Endothelial cell of umbilical vein (primary cell): Measurements from ENCODE around the gene SPRYD3. TPM values are rescaled to one million over a fixed set of nuclear protein-coding genes. Genes with fewer than 3 reads are reported as not detected.
A peak's percentile ranks its signal among the peaks of the same experiment; 100 is the strongest.

Experiments
- BruUV-seq: library from RNA; stranded (reverse); fragments of 400-500 nt; replicated peaks from 2 replicates; lab custom pipeline; 2021; lab: Mats Ljungman, UMichigan
- CTCF ChIA-PET: fragments of 300-600, 350-600 bp; sonication (Branson Sonifier 250); formaldehyde crosslinking; loops from one replicate; lab custom pipeline; 2021; ENCODE audit warnings: antibody characterized with exemption, inconsistent platforms; lab: Charles Lee
- POLR2A ChIA-PET: fragments of 300-600, 350-600 bp; sonication (Branson Sonifier 250); formaldehyde crosslinking; loops from one replicate; lab custom pipeline; 2021; ENCODE audit warnings: antibody characterized with exemption, inconsistent platforms; lab: Charles Lee
- DNase-seq: peaks from one replicate; pipeline ENCODE4 v3.0.0-alpha.2; 2011; ENCODE audit warnings: low read depth, low spot score
- FAIRE-seq: peaks from 2 replicates; lab custom pipeline; 2011; peaks lifted over from hg19 to GRCh38; lab: Jason Lieb, UNC
- H2AFZ ChIP-seq: 2 replicates; pipeline ENCODE4 v1.6.0; 2012; ENCODE audit warnings: low read depth, low read length, control low read depth, inconsistent platforms
- H3K27ac ChIP-seq: 2 replicates; pipeline ENCODE4 v1.5.1; 2011; ENCODE audit warnings: low read depth, mild to moderate bottlenecking, control low read depth, low read length, moderate library complexity; ENCODE audit not compliant: insufficient read depth
- H3K27me3 ChIP-seq, 2 experiments: 2 replicates each; pipeline versions ENCODE4 v1.6.0 to v1.6.1; 2011; ENCODE audit warnings: low read length in 2 of 2, mixed read lengths in 1 of 2; ENCODE audit not compliant: control insufficient read depth in 2 of 2, insufficient read depth in 2 of 2
- H3K36me3 ChIP-seq, 2 experiments: 2 replicates in 1 of 2; 3 replicates in 1 of 2; pipeline ENCODE4 v1.5.1; 2011; ENCODE audit warnings: low read length in 2 of 2, mild to moderate bottlenecking in 1 of 2, moderate library complexity in 1 of 2; ENCODE audit not compliant: control insufficient read depth in 2 of 2, insufficient read depth in 2 of 2; ENCODE audit errors: extremely low read depth in 1 of 2
- H3K4me1 ChIP-seq: 3 replicates; pipeline ENCODE4 v1.5.1; 2011; ENCODE audit warnings: mild to moderate bottlenecking, low read length; ENCODE audit not compliant: control insufficient read depth, insufficient read depth; ENCODE audit errors: extremely low read depth
- H3K4me2 ChIP-seq: 2 replicates; pipeline ENCODE4 v1.6.1; 2011; ENCODE audit warnings: low read length, control low read depth, mixed read lengths; ENCODE audit not compliant: insufficient read depth
- H3K4me3 ChIP-seq, 3 experiments: fragments of 200-600 bp in 1 of 3; sonication (generic), shearing (Covaris generic) in 1 of 3; replicated peaks in 1 of 3; 2 replicates each; pipeline ENCODE4 v1.5.1; 2011 to 2016; ENCODE audit warnings: control low read depth in 3 of 3, low read length in 3 of 3, mild to moderate bottlenecking in 2 of 3, inconsistent platforms in 1 of 3, low read depth in 1 of 3, moderate library complexity in 1 of 3; ENCODE audit not compliant: insufficient read depth in 1 of 3
- H3K79me2 ChIP-seq: 2 replicates; pipeline ENCODE4 v1.6.0; 2012; ENCODE audit warnings: low read length, inconsistent platforms; ENCODE audit not compliant: control insufficient read depth, insufficient read depth
- H3K9ac ChIP-seq: replicated peaks from 2 replicates; pipeline ENCODE3; 2011; ENCODE audit warnings: low read length, control low read depth; ENCODE audit not compliant: insufficient read depth; ENCODE audit errors: extremely low read depth
- H3K9me1 ChIP-seq: replicated peaks from 3 replicates; pipeline ENCODE4 v1.6.0; 2011; ENCODE audit warnings: mild to moderate bottlenecking, low read length; ENCODE audit not compliant: control insufficient read depth, insufficient read depth; ENCODE audit errors: extremely low read depth
- H3K9me3 ChIP-seq: replicated peaks from 2 replicates; pipeline ENCODE4 v1.5.1; 2012; ENCODE audit warnings: low read length, inconsistent platforms; ENCODE audit not compliant: control insufficient read depth, insufficient read depth
- H4K20me1 ChIP-seq: replicated peaks from 2 replicates; pipeline ENCODE3; 2011; ENCODE audit warnings: mild to moderate bottlenecking, low read length; ENCODE audit not compliant: control insufficient read depth, insufficient read depth; ENCODE audit errors: extremely low read depth
- CTCF ChIP-seq, 2 donors: IDR thresholded peaks; 1 replicate in 1 of 2; 2 replicates in 1 of 2; pipeline ENCODE4 v1.5.1; 2011; ENCODE audit warnings: low read length in 2 of 2, mild to moderate bottlenecking in 2 of 2, moderate library complexity in 2 of 2, control low read depth in 1 of 2, inconsistent platforms in 1 of 2, low read depth in 1 of 2; ENCODE audit not compliant: insufficient read depth in 1 of 2; ENCODE audit errors: extremely low read depth in 1 of 2
- EZH2 ChIP-seq: IDR thresholded peaks from 2 replicates; pipeline ENCODE4 v1.6.1; 2012; ENCODE audit warnings: borderline replicate concordance, low read depth, mild to moderate bottlenecking, moderate library complexity, low read length, inconsistent platforms; ENCODE audit not compliant: severe bottlenecking
- dilution Hi-C: fragments of 300-500 bp; cut with MboI; formaldehyde crosslinking; loops from one replicate; pipeline ENCODE4 v1.15.0; 2019; ENCODE audit warnings: low sequenced_read_pairs; ENCODE audit not compliant: extremely low pct_ligation_motif_present
- intact Hi-C: fragments of 100-400 bp; cut with micrococcal nuclease; formaldehyde crosslinking; loops from one replicate; pipeline ENCODE4 v1.10.0; 2022
- polyA plus RNA-seq, 4 experiments: library from polyadenylated mRNA; depleted of rRNA in 3 of 4; stranded (reverse) in 3 of 4; unstranded in 1 of 4; fragments of >200 nt; gene quantifications; 2 replicates each; pipeline versions ENCODE4 v1.2.1 to v1.2.3, GENCODE V29; 2011 to 2012; ENCODE audit warnings: missing spikeins in 1 of 4
- total RNA-seq: library from RNA; stranded (reverse); gene quantifications from 2 replicates; pipeline ENCODE4 v1.2.3, GENCODE V29; 2021

The SPRYD3 gene
- total and polyA plus RNA-seq, 2 donors (not counting 3 experiments of a cell fraction or from before 2014, with no cell fraction given) = 38.6 to 39.2 TPM

GRCh38 chr12:53047221-53048032, 31.8 kb downstream of the SPRYD3 start:
- peak; percentile 32 for DNase-seq
- Histone ChIP-seq H4K20me1 (no peaks in the 10 kb centered on the region), H3K27ac (peak overlapping the region; percentile 26), H3K9ac (no peak overlapping the region), H3K9me3 (no peaks in the 10 kb centered on the region), H3K9me1 (no peaks in the 10 kb centered on the region), H3K4me1 (peaks cover 52% of the 10 kb centered on the region), H2AFZ (peak overlapping the region; percentile 94), H3K36me3 (no peaks in the 10 kb centered on the region), H3K4me2 (peak overlapping the region; percentile 35), H3K4me3 (peak overlapping the region in 1 of 3 experiments; percentile 56), H3K27me3 (no peaks in the 10 kb centered on the region), H3K79me2 (peaks cover 15% of the 10 kb centered on the region)
- dilution Hi-C loops = no loop called here
- TF ChIP-seq CTCF (IDR thresholded peaks at IDR 0.05; ENCODE audit: extremely low read depth in 1 of 2, insufficient read depth in 1 of 2, low read depth in 1 of 2, low read length in 2 of 2) = peak in 1 of 2 donors; percentile 3
- no peak for TF ChIP-seq EZH2
- POLR2A ChIA-PET = interaction anchor here (1.0 kb wide), 1 partner anchor 32 kb away, joined by 3 read pairs; the partner anchor contains the start of gene SPRYD3
- CTCF ChIA-PET = interaction anchor here (1.0 to 4.5 kb wide), 7 partner anchors 9 to 150 kb away, joined by 4 to 45 read pairs (median 6); no protein-coding TSS in a partner anchor
- FAIRE-seq = peak; percentile 46
- no TSS peak for BruUV-seq
- intact Hi-C loops = loop anchor here (1.0 kb wide), 1 partner anchor 9 kb away; no protein-coding TSS in a partner anchor
